CD4-positive, alpha-beta T cell (primary cell): Measurements from ENCODE around the gene G3BP1. TPM values are rescaled to one million over a fixed set of nuclear protein-coding genes. Genes with fewer than 3 reads are reported as not detected.

Experiments used
- ATAC-seq: fragments of 200-7000 bp; cut with Tn5 transposase; one replicate; pipeline ENCODE4 v1.10.0; 2022; ENCODE audit warnings: mild to moderate bottlenecking; ENCODE audit not compliant: poor library complexity
- CTCF ChIA-PET: fragments of 350-600 bp; sonication (Branson Sonifier 250); formaldehyde crosslinking; loops from one replicate; lab custom pipeline; 2021; ENCODE audit warnings: antibody characterized with exemption, inconsistent platforms; lab: Charles Lee
- POLR2A ChIA-PET: fragments of 350-600 bp; sonication (Branson Sonifier 250); formaldehyde crosslinking; loops from one replicate; lab custom pipeline; 2021; ENCODE audit warnings: antibody characterized with exemption, inconsistent platforms; lab: Charles Lee
- DNase-seq, 14 experiments: peaks; one replicate each; pipeline ENCODE4 v3.0.0-alpha.2; 2013 to 2020; ENCODE audit warnings: mixed read lengths in 2 of 14
- H3K27ac ChIP-seq, 2 donors: one replicate each; pipeline versions ENCODE4 v1.5.1 to v1.7.0; 2013; ENCODE audit warnings: low read length in 2 of 2, low read depth in 1 of 2, mild to moderate bottlenecking in 1 of 2
- H3K27me3 ChIP-seq, 2 experiments: 1 replicate in 1 of 2; 2 replicates in 1 of 2; pipeline versions ENCODE4 v1.6.1 to v1.7.0; 2013; ENCODE audit warnings: low read length in 2 of 2, control low read depth in 1 of 2, mild to moderate bottlenecking in 1 of 2, moderate library complexity in 1 of 2; ENCODE audit not compliant: insufficient read depth in 2 of 2, control insufficient read depth in 1 of 2
- H3K36me3 ChIP-seq: one replicate; pipeline ENCODE4 v1.6.1; 2013; ENCODE audit warnings: low read length, control low read depth; ENCODE audit not compliant: insufficient read depth
- H3K4me1 ChIP-seq: one replicate; pipeline ENCODE4 v1.6.1; 2013; ENCODE audit warnings: low read length, control low read depth; ENCODE audit not compliant: insufficient read depth
- H3K4me3 ChIP-seq: one replicate; pipeline ENCODE4 v1.5.1; 2013; ENCODE audit warnings: mild to moderate bottlenecking, low read length, moderate library complexity
- H3K9me3 ChIP-seq, 2 experiments: 1 replicate in 1 of 2; 2 replicates in 1 of 2; pipeline versions ENCODE4 v1.6.1 to v1.7.0; 2013; ENCODE audit warnings: low read length in 2 of 2, mild to moderate bottlenecking in 2 of 2, control low read depth in 1 of 2, moderate library complexity in 1 of 2; ENCODE audit not compliant: control insufficient read depth in 1 of 2, insufficient read depth in 1 of 2
- H3K27ac Mint-ChIP-seq: one replicate; pipeline ENCODE4 v1.8.0; 2020; ENCODE audit warnings: mixed read lengths
- H3K27me3 Mint-ChIP-seq: one replicate; pipeline ENCODE4 v1.8.0; 2021; ENCODE audit warnings: mixed read lengths
- H3K36me3 Mint-ChIP-seq: one replicate; pipeline ENCODE4 v1.8.0; 2021; ENCODE audit warnings: low read depth, mixed read lengths
- H3K4me1 Mint-ChIP-seq: one replicate; pipeline ENCODE4 v1.8.0; 2021; ENCODE audit warnings: low read depth, mixed read lengths
- H3K4me3 Mint-ChIP-seq: one replicate; pipeline ENCODE4 v1.8.0; 2020; ENCODE audit warnings: mild to moderate bottlenecking, mixed read lengths
- H3K9me3 Mint-ChIP-seq: one replicate; pipeline ENCODE4 v1.8.0; 2020; ENCODE audit warnings: mixed read lengths
- intact Hi-C, 2 experiments: fragments of 100-400 bp; cut with DNase I in 1 of 2; cut with micrococcal nuclease in 1 of 2; formaldehyde crosslinking; loops; one replicate each; pipeline versions ENCODE4 v1.15.1 to v1.9.0; 2023 to 2025; cut with DNase I, micrococcal nuclease
- total RNA-seq, 174 experiments: library from RNA in 2 of 174; stranded (reverse) in 2 of 174; gene quantifications; one replicate each; pipeline ENCODE4 v1.2.3 and lab custom pipeline; 2021 to 2026
- TF ChIP-seq, protein P1 (sequence below): fragments of 200-600 bp; IDR thresholded peaks from one replicate; pipeline ENCODE4 v1.8.0; 2022; ENCODE audit warnings: antibody characterized with exemption, mild to moderate bottlenecking

G3BP1 gene
- total RNA-seq, 2 experiments from 2014 or later: 82.3 to 83.9 TPM

DNA sequence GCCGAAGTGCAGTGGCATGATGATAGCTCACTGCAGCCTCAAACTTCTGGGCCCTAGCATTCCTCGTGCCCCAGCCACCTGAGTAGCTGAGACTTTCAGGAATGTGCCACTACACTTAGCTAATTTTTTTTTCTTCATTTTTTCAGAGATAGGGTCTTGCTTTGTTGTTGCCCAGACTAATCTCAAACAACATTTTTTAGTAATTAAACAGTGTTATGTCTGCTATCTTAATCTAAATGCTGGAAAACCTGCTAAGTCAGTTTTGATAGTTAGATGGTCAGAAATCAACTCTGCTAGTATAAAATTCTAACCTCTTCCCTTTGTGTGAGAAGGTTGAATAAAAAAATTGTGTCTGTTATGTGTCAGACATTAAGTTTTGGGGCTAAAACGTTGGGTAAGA is 12.4 kb downstream of the G3BP1 start:
- H3K27ac ChIP-seq: no peak overlapping the region

DNA sequence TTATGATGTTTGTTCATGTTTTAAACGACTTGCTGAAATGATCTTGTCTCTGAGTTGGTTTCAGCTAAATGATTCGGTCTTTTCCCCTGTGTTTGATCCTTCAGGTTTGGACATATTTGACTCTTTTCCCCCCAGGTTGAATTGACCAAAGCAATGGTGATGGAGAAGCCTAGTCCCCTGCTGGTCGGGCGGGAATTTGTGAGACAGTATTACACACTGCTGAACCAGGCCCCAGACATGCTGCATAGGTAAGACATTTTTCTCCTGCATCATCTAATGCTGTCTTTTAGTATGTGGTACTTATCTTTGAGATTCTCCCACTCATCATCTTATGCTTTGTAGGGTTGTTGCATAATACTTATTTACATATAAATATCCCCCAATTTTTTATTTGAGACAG is 14.7 kb downstream of the G3BP1 start:
- Histone ChIP-seq H3K27me3 (no peaks in the 10 kb centered on the region), H3K4me3 (no peak overlapping the region), H3K36me3 (peaks cover 51% of the 10 kb centered on the region), H3K4me1 (peaks cover 14% of the 10 kb centered on the region), H3K9me3 (no peaks in the 10 kb centered on the region), H3K27ac (no peak overlapping the region)
- intact Hi-C loops: no loop called here
- no peak overlapping the region for H3K4me3 Mint-ChIP-seq
- DNase-seq: no peak
- TF ChIP-seq, protein P1, sequence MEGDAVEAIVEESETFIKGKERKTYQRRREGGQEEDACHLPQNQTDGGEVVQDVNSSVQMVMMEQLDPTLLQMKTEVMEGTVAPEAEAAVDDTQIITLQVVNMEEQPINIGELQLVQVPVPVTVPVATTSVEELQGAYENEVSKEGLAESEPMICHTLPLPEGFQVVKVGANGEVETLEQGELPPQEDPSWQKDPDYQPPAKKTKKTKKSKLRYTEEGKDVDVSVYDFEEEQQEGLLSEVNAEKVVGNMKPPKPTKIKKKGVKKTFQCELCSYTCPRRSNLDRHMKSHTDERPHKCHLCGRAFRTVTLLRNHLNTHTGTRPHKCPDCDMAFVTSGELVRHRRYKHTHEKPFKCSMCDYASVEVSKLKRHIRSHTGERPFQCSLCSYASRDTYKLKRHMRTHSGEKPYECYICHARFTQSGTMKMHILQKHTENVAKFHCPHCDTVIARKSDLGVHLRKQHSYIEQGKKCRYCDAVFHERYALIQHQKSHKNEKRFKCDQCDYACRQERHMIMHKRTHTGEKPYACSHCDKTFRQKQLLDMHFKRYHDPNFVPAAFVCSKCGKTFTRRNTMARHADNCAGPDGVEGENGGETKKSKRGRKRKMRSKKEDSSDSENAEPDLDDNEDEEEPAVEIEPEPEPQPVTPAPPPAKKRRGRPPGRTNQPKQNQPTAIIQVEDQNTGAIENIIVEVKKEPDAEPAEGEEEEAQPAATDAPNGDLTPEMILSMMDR: no peak
- peak overlapping the region; percentile 80 for H3K27ac Mint-ChIP-seq
- no peaks in the 10 kb centered on the region for H3K9me3 Mint-ChIP-seq
- peaks cover 63% of the 10 kb centered on the region for H3K36me3 Mint-ChIP-seq
- CTCF ChIA-PET: no interaction called here
- no peak for ATAC-seq
- peaks cover 56% of the 10 kb centered on the region for H3K4me1 Mint-ChIP-seq
- no peaks in the 10 kb centered on the region for H3K27me3 Mint-ChIP-seq
- POLR2A ChIA-PET: interaction anchor here (2.6 to 3.4 kb wide), 2 partner anchors 15 kb away, joined by 11 to 18 read pairs; partner anchors contain the start of gene G3BP1

More for the DNA sequence above, 12.4 kb downstream of the G3BP1 start:
- H3K4me3 ChIP-seq: no peak overlapping the region
- peaks cover 28% of the 10 kb centered on the region for H3K36me3 ChIP-seq
- Mint-ChIP-seq H3K9me3 (no peaks in the 10 kb centered on the region), H3K4me3 (peak overlapping the region; percentile 15), H3K36me3 (peaks cover 51% of the 10 kb centered on the region), H3K27ac (peak overlapping the region; percentile 51), H3K4me1 (peaks cover 74% of the 10 kb centered on the region), H3K27me3 (no peaks in the 10 kb centered on the region)
- no peaks in the 10 kb centered on the region for H3K27me3 ChIP-seq
- TF ChIP-seq, protein P1: no peak
- no peak for ATAC-seq
- ChIA-PET CTCF (interaction anchor here (1.5 kb wide), 1 partner anchor 125 kb away, joined by 4 read pairs; no protein-coding TSS in a partner anchor), POLR2A (interaction anchor here (3.4 kb wide), 1 partner anchor 13 kb away, joined by 18 read pairs; the partner anchor contains the start of gene G3BP1)
- intact Hi-C loops: no loop called here
- H3K4me1 ChIP-seq: peaks cover 20% of the 10 kb centered on the region
- H3K9me3 ChIP-seq: no peaks in the 10 kb centered on the region
- DNase-seq: no peak

DNA sequence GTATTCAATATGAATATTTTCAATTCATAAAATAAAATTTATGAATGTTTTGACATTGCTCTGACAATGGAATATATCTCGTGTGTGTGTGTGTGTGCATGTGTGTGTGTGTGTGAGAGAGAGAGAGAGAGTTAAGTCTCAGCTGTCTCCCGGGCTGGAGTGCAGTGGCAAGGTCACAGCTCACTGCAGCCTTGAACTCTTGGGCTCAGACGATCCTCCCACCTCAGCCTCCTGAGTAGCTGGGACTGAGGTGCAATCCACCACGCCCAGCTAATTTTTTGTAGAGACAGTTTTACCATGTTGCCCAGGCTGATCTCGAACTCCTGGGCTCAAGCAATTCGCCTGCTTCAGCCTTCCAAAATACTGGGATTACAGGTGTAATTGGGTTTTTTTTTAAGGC is 16.1 kb downstream of the G3BP1 start:
- ChIA-PET CTCF (interaction anchor here (1.0 kb wide), 1 partner anchor 14 kb away, joined by 3 read pairs; no protein-coding TSS in a partner anchor), POLR2A (interaction anchor here (2.6 kb wide), 1 partner anchor 17 kb away, joined by 11 read pairs; the partner anchor contains the start of gene G3BP1)
- Histone ChIP-seq H3K9me3 (no peaks in the 10 kb centered on the region), H3K4me3 (no peak overlapping the region), H3K27ac (no peak overlapping the region), H3K27me3 (no peaks in the 10 kb centered on the region), H3K4me1 (peaks cover 13% of the 10 kb centered on the region), H3K36me3 (peaks cover 64% of the 10 kb centered on the region)
- Mint-ChIP-seq H3K27me3 (no peaks in the 10 kb centered on the region), H3K27ac (no peak overlapping the region), H3K36me3 (peaks cover 76% of the 10 kb centered on the region), H3K4me1 (peaks cover 50% of the 10 kb centered on the region), H3K4me3 (no peak overlapping the region), H3K9me3 (no peaks in the 10 kb centered on the region)
- no peak for ATAC-seq
- DNase-seq: no peak
- TF ChIP-seq, protein P1: no peak
- intact Hi-C loops: no loop called here
